H1 (cell line): Measurements from ENCODE around the gene CASK. TPM values are rescaled to one million over a fixed set of nuclear protein-coding genes. Genes with fewer than 3 reads are reported as not detected.

Source experiments
- CTBP2 ChIP-seq: IDR thresholded peaks from 2 replicates; pipeline ENCODE4 v1.7.0; 2011; ENCODE audit warnings: borderline replicate concordance, mild to moderate bottlenecking, moderate library complexity, mixed read lengths, low read length; ENCODE audit not compliant: insufficient read depth, insufficient read length
- polyA plus RNA-seq, 7 experiments: library from polyadenylated mRNA; depleted of rRNA in 3 of 7; stranded (reverse) in 5 of 7; unstranded in 2 of 7; fragments of >200 nt in 5 of 7; fragments of 200-250 nt in 2 of 7; gene quantifications; 1 replicate in 5 of 7; 2 replicates in 1 of 7; 4 replicates in 1 of 7; pipeline versions ENCODE4 v1.2.1 to v1.2.3, GENCODE V29; 2011 to 2013; ENCODE audit warnings: missing spikeins in 2 of 7, mixed read lengths in 2 of 7
- total RNA-seq: library from RNA; stranded (reverse); fragmentation: NEBNext Ultra II Directional; extraction: Animal tissue kit (Norgen Biotek cat#: 25700); gene quantifications from 2 replicates; pipeline ENCODE4 v1.2.1, GENCODE V29; 2021

Gene CASK
- total and polyA plus RNA-seq, 2 of the 8 experiments (the other 6 are each of a cell fraction or from before 2014, with no cell fraction given) = 21.6 to 55.1 TPM

DNA sequence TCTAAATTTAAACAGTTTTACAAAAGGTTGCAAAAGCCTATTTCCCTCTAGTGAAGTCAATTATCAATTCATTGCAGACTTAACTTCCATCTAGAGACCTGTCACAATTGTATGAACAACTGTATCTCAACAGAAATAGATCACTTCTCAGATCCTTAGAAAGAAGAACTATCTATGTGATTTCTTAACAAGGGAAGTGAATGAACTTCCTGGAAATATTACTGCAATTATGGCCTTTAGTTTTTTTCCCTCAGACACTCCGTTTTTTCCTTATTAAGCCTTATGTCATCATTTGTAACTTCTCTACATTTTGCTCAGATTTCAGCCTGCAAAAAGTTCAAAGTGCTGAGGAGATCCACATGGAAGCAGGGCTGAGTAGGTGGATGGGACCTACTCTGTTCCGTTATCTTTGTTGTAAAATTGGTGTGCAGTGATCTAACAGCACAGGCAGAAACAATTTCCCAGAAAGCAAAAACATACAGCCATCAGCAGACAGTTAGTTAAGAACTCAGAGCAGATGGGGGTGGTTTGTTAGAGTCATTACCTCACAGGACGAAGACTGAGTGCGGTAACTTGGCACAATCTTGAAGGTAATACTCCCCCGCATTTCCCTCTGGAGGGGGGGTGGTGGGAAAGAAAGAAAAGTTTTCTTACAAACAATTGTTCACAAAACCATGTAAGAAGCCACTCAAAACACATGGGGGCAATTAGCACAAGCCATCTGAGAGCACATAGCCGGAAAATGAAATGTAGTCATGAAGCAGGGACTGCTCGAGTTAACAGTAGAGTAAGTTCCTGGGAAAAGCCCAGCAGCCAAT, 363.9 kb downstream of the CASK start (continued):
- no peak for TF ChIP-seq CTBP2
- TF ChIP-seq, all 59 proteins: peak for 0
